ENCODE results near the gene SMIM30.

Gene SMIM30

GRCh38 chr7:113099284-113099919, 19.0 kb downstream of the SMIM30 start:
- no peak for DNase-seq

- no peak for DNase-seq
These were observed 23.7 kb downstream of the SMIM30 start for GRCh38 chr7:113094517-113095249.

GRCh38 chr7:113093561-113093960, 24.8 kb downstream of the SMIM30 start:
- DNase-seq, result no peak

- DNase-seq, result no peak
These were observed 25.6 kb downstream of the SMIM30 start for GRCh38 chr7:113092762-113093161.

- DNase-seq, result no peak
These were observed 31.0 kb downstream of the SMIM30 start for GRCh38 chr7:113087071-113087998.

- no peak for DNase-seq
These were observed 31.9 kb downstream of the SMIM30 start, which contains the start of gene GPR85 for GRCh38 chr7:113086431-113086888. Gene GPR85 (minus strand): TSS chr7:113086827. CDS start chr7:113084721, 2,106 bp downstream.

- no peak for DNase-seq
These were observed 32.5 kb downstream of the SMIM30 start for GRCh38 chr7:113085781-113086390.

- DNase-seq, result no peak
These were observed 33.7 kb downstream of the SMIM30 start for GRCh38 chr7:113084496-113085172.

- no peak for DNase-seq
These were observed 34.4 kb downstream of the SMIM30 start for GRCh38 chr7:113083816-113084495.

GRCh38 chr7:113083132-113083815, 35.1 kb downstream of the SMIM30 start:
- DNase-seq, result no peak

GRCh38 chr7:113078331-113078730, 40.0 kb downstream of the SMIM30 start:
- no peak for DNase-seq

GRCh38 chr7:113076703-113077102, 41.7 kb downstream of the SMIM30 start:
- no peak for DNase-seq

- DNase-seq, result no peak
These were observed 46.9 kb downstream of the SMIM30 start for GRCh38 chr7:113071465-113071864.
